ENCODE data around the gene OR2V2.
A peak's percentile ranks its signal among the peaks of the same experiment; 100 is the strongest.

OR2V2 gene

GRCh38 chr5:181151146-181151545, 3.8 kb downstream of the OR2V2 start:
- TF ChIP-seq CTCF (IDR thresholded peaks at IDR 0.05; ENCODE audit: low read length, missing control alignments): no peak
- DNase-seq (ENCODE audit: low read depth): no peak
- H3K4me3 ChIP-seq (replicated peaks; ENCODE audit: low read depth, low read length): no peak overlapping the region

- no peak for TF ChIP-seq CTCF (IDR thresholded peaks at IDR 0.05; ENCODE audit: low read length, missing control alignments)
- H3K4me3 ChIP-seq (replicated peaks; ENCODE audit: low read depth, low read length): no peak overlapping the region
- no peak for DNase-seq (ENCODE audit: low read depth)
These were observed 5.0 kb downstream of the OR2V2 start for GRCh38 chr5:181152406-181152805.

- TF ChIP-seq CTCF (IDR thresholded peaks at IDR 0.05; ENCODE audit: low read length, missing control alignments): no peak
These were observed 6.4 kb downstream of the OR2V2 start for GRCh38 chr5:181153814-181154213.

GRCh38 chr5:181156758-181157157, 9.4 kb downstream of the OR2V2 start:
- no peak for TF ChIP-seq CTCF (IDR thresholded peaks at IDR 0.05; ENCODE audit: low read length, missing control alignments)
- no peak overlapping the region for H3K4me3 ChIP-seq (replicated peaks; ENCODE audit: low read depth, low read length)
- DNase-seq (ENCODE audit: low read depth): no peak

More at GRCh38 chr5:181153814-181154213, 6.4 kb downstream of the OR2V2 start:
- no peak for DNase-seq (ENCODE audit: low read depth)
- H3K4me3 ChIP-seq (replicated peaks; ENCODE audit: low read depth, low read length): no peak overlapping the region

- H3K4me3 ChIP-seq (replicated peaks; ENCODE audit: low read depth, low read length): no peak overlapping the region
- no peak for DNase-seq (ENCODE audit: low read depth)
- no peak for TF ChIP-seq CTCF (IDR thresholded peaks at IDR 0.05; ENCODE audit: low read length, missing control alignments)
These were observed 11.5 kb downstream of the OR2V2 start for GRCh38 chr5:181158869-181159268.

GRCh38 chr5:181159286-181160151, 12.1 kb downstream of the OR2V2 start:
- DNase-seq (ENCODE audit: low read depth): peak; percentile 83
- no peak overlapping the region for H3K4me3 ChIP-seq (replicated peaks; ENCODE audit: low read depth, low read length)
- TF ChIP-seq CTCF (IDR thresholded peaks at IDR 0.05; ENCODE audit: low read length, missing control alignments): peak; percentile 96
